ENCODE results near the gene MEOX1.
A peak's percentile ranks its signal among the peaks of the same experiment; 100 is the strongest.
"Not testable (repeated sequence)": the region's sequence is repeated elsewhere in the genome, so short reads cannot be mapped to it uniquely, and the experiment has no call there.

The MEOX1 gene
- 0.19 to 3.2 (median 0.85) reads per million in 4 experiments for total RNA-seq

- no peak for DNase-seq
Measured at GRCh38 chr17:43661699-43662412, at the start of gene MEOX1. Gene MEOX1, minus strand, starts transcription at chr17:43661922. Its CDS starts 388 bp downstream, at chr17:43661534.

- no peak for DNase-seq
Measured at GRCh38 chr17:43710101-43710500, 48.4 kb upstream of the MEOX1 start.

GRCh38 chr17:43709210-43709609, 47.5 kb upstream of the MEOX1 start:
- no peak for DNase-seq

GRCh38 chr17:43707184-43707583, 45.5 kb upstream of the MEOX1 start:
- no peak for DNase-seq

GRCh38 chr17:43706235-43706634, 44.5 kb upstream of the MEOX1 start:
- DNase-seq, result no peak

- no peak for DNase-seq
Measured at GRCh38 chr17:43703630-43704029, 41.9 kb upstream of the MEOX1 start.

GRCh38 chr17:43702637-43703036, 40.9 kb upstream of the MEOX1 start:
- no peak for DNase-seq

- no peak for DNase-seq
Measured at GRCh38 chr17:43701318-43701743, 39.6 kb upstream of the MEOX1 start.

GRCh38 chr17:43699438-43699756, 37.7 kb upstream of the MEOX1 start:
- DNase-seq, result no peak

GRCh38 chr17:43698678-43699437, 37.1 kb upstream of the MEOX1 start:
- no peak for DNase-seq

- no peak for DNase-seq
Measured at GRCh38 chr17:43697937-43698336, 36.2 kb upstream of the MEOX1 start.

- DNase-seq, result no peak
Measured at GRCh38 chr17:43696891-43697290, 35.2 kb upstream of the MEOX1 start.

- DNase-seq, result no peak
Measured at GRCh38 chr17:43695970-43696865, 34.5 kb upstream of the MEOX1 start.

- DNase-seq, result peak; percentile 56
Measured at GRCh38 chr17:43694081-43694870, 32.6 kb upstream of the MEOX1 start.

GRCh38 chr17:43691317-43691693, 29.6 kb upstream of the MEOX1 start:
- no peak for DNase-seq

GRCh38 chr17:43690624-43691316, 29.0 kb upstream of the MEOX1 start:
- DNase-seq, result no peak

GRCh38 chr17:43689814-43690213, 28.1 kb upstream of the MEOX1 start:
- DNase-seq, result no peak

- no peak for DNase-seq
Measured at GRCh38 chr17:43689131-43689530, 27.4 kb upstream of the MEOX1 start.

GRCh38 chr17:43686957-43687356, 25.2 kb upstream of the MEOX1 start:
- DNase-seq, result not testable (repeated sequence)

GRCh38 chr17:43683928-43684653, 22.4 kb upstream of the MEOX1 start:
- DNase-seq, result no peak

- DNase-seq, result no peak
Measured at GRCh38 chr17:43680461-43680860, 18.7 kb upstream of the MEOX1 start.

Measured in effector CD8-positive, alpha-beta T cell (primary cell).